ENCODE data around the gene TSSK3.

DNA sequence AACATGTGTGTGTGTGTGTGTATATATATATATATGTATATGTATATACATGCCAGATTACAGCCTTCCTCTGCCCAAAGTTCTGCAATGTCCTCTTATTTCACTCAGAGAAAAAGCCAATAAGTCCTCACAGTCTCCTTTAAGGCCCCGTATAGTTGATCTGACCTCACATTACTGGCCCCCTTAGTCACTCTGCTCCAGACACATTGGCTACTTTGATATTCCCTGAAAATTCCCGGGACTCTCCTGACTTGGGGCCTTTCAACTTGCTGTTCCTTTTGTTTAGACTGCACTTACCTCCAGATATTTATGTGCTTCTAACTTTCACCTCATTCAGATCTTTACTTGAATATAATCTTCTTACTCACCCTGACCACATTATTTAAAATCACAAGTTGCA is 36.1 kb downstream of the TSSK3 start:
- no peak for TF ChIP-seq EZH2 (IDR thresholded peaks at IDR 0.05; ENCODE audit: borderline replicate concordance, insufficient read depth, low read depth, low read length, poor library complexity, severe bottlenecking)
- TF ChIP-seq, protein P1, sequence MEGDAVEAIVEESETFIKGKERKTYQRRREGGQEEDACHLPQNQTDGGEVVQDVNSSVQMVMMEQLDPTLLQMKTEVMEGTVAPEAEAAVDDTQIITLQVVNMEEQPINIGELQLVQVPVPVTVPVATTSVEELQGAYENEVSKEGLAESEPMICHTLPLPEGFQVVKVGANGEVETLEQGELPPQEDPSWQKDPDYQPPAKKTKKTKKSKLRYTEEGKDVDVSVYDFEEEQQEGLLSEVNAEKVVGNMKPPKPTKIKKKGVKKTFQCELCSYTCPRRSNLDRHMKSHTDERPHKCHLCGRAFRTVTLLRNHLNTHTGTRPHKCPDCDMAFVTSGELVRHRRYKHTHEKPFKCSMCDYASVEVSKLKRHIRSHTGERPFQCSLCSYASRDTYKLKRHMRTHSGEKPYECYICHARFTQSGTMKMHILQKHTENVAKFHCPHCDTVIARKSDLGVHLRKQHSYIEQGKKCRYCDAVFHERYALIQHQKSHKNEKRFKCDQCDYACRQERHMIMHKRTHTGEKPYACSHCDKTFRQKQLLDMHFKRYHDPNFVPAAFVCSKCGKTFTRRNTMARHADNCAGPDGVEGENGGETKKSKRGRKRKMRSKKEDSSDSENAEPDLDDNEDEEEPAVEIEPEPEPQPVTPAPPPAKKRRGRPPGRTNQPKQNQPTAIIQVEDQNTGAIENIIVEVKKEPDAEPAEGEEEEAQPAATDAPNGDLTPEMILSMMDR (IDR thresholded peaks at IDR 0.05) = no peak

Measured in B cell (primary cell).